Fibroblast of pulmonary artery (primary cell): ENCODE data around the gene IMPG2.

ENCODE experiments used
- DNase-seq: peaks from one replicate; pipeline ENCODE4 v3.0.0-alpha.2; 2010; ENCODE audit warnings: low read depth
- H3K4me3 ChIP-seq: replicated peaks from 2 replicates; pipeline ENCODE4 v1.5.1; 2011; ENCODE audit warnings: low read depth, mild to moderate bottlenecking, control low read depth, low read length, moderate library complexity
- CTCF ChIP-seq: IDR thresholded peaks from 2 replicates; pipeline ENCODE4 v1.5.1; 2011; ENCODE audit warnings: mild to moderate bottlenecking, control low read depth, low read length, inconsistent platforms; ENCODE audit errors: missing control alignments

IMPG2 gene

GRCh38 chr3:101228441-101228840 is 91.9 kb downstream of the IMPG2 start:
- no peak overlapping the region for H3K4me3 ChIP-seq
- no peak for DNase-seq
- TF ChIP-seq CTCF, result no peak

GRCh38 chr3:101224739-101225138 is 95.6 kb downstream of the IMPG2 start:
- TF ChIP-seq CTCF, result no peak
- DNase-seq, result no peak

GRCh38 chr3:101223016-101223415 is 97.4 kb downstream of the IMPG2 start:
- no peak for TF ChIP-seq CTCF
- DNase-seq, result no peak
- no peak overlapping the region for H3K4me3 ChIP-seq

More at GRCh38 chr3:101224739-101225138, 95.6 kb downstream of the IMPG2 start:
- H3K4me3 ChIP-seq, result no peak overlapping the region

- H3K4me3 ChIP-seq, result no peak overlapping the region
- DNase-seq, result no peak
- no peak for TF ChIP-seq CTCF
These were observed 100.4 kb downstream of the IMPG2 start for GRCh38 chr3:101219842-101220560.

- no peak for TF ChIP-seq CTCF
- DNase-seq, result no peak
- no peak overlapping the region for H3K4me3 ChIP-seq
These were observed 102.7 kb downstream of the IMPG2 start for GRCh38 chr3:101217472-101218245.

GRCh38 chr3:101216710-101217465 is 103.5 kb downstream of the IMPG2 start:
- no peak overlapping the region for H3K4me3 ChIP-seq
- TF ChIP-seq CTCF, result no peak
- DNase-seq, result peak; percentile 51
